PC-3 (cell line): ENCODE results near the gene H3-3A. TPM values are rescaled to one million over a fixed set of nuclear protein-coding genes. Genes with fewer than 3 reads are reported as not detected.

Source experiments
- ATAC-seq: fragments of 200-7000 bp; cut with Tn5 transposase; 2 replicates; pipeline ENCODE4 v1.9.1; 2020; ENCODE audit warnings: mild to moderate bottlenecking, moderate library complexity
- BruUV-seq: library from RNA; stranded (reverse); fragments of 400-500 nt; replicated peaks from 2 replicates; lab custom pipeline; 2021; lab: Mats Ljungman, UMichigan
- CTCF ChIA-PET: fragments of 300-600 bp; sonication (Branson Sonifier 250); formaldehyde crosslinking; loops from one replicate; lab custom pipeline; 2022; ENCODE audit warnings: antibody characterized with exemption; lab: Charles Lee
- POLR2A ChIA-PET: fragments of 300-600 bp; sonication (Branson Sonifier 250); formaldehyde crosslinking; loops from one replicate; lab custom pipeline; 2022; ENCODE audit warnings: antibody characterized with exemption; ENCODE audit not compliant: unreplicated experiment; lab: Charles Lee
- DNase-seq: peaks from one replicate; pipeline ENCODE4 v3.0.0-alpha.2; 2015
- H2AFZ ChIP-seq: fragments of 300-600 bp; sonication (generic); 2 replicates; pipeline ENCODE4 v1.6.0; 2016; ENCODE audit warnings: antibody characterized with exemption, low read length
- H3F3A ChIP-seq: fragments of 300-600 bp; sonication (generic); one replicate; pipeline ENCODE4 v1.6.0; 2017; ENCODE audit warnings: antibody characterized with exemption, low read length, control low read depth, mild to moderate bottlenecking; ENCODE audit not compliant: unreplicated experiment
- H3K27ac ChIP-seq: fragments of 300-600 bp; sonication (generic); 2 replicates; pipeline ENCODE4 v1.5.1; 2016; ENCODE audit warnings: mild to moderate bottlenecking, low read length
- H3K27me3 ChIP-seq: fragments of 300-600 bp; sonication (generic); 2 replicates; pipeline ENCODE4 v1.6.1; 2016; ENCODE audit warnings: low read length, mixed read lengths
- H3K36me3 ChIP-seq: fragments of 300-600 bp; sonication (generic); 2 replicates; pipeline ENCODE4 v1.6.1; 2016; ENCODE audit warnings: low read depth, mixed run types, low read length, mixed read lengths
- H3K4me1 ChIP-seq: fragments of 300-600 bp; sonication (generic); 2 replicates; pipeline ENCODE4 v1.5.1; 2016; ENCODE audit warnings: low read length; ENCODE audit not compliant: insufficient read depth
- H3K4me2 ChIP-seq: fragments of 300-600 bp; sonication (generic); 2 replicates; pipeline ENCODE4 v1.6.0; 2016; ENCODE audit warnings: low read length
- H3K4me3 ChIP-seq: fragments of 300-600 bp; sonication (generic); 2 replicates; pipeline ENCODE4 v1.5.1; 2016; ENCODE audit warnings: mild to moderate bottlenecking, low read length, mixed read lengths
- H3K79me2 ChIP-seq: fragments of 300-600 bp; sonication (generic); 2 replicates; pipeline ENCODE4 v1.6.1; 2017; ENCODE audit warnings: low read length, mixed read lengths
- H3K9ac ChIP-seq: fragments of 300-600 bp; sonication (generic); 2 replicates; pipeline ENCODE4 v1.6.0; 2016; ENCODE audit warnings: mild to moderate bottlenecking, low read length
- H3K9me2 ChIP-seq: fragments of 300-600 bp; sonication (generic); replicated peaks from 2 replicates; pipeline ENCODE4 v1.6.1; 2016; ENCODE audit warnings: mixed run types, low read length, mixed read lengths
- H3K9me3 ChIP-seq: fragments of 300-600 bp; sonication (generic); 2 replicates; pipeline ENCODE4 v1.6.1; 2016; ENCODE audit warnings: low read length, mixed read lengths
- H4K20me1 ChIP-seq: fragments of 300-600 bp; sonication (generic); 2 replicates; pipeline ENCODE4 v1.6.1; 2016; ENCODE audit warnings: low read length, mixed read lengths
- CTCF ChIP-seq: fragments of 300-600 bp; sonication (generic); conservative IDR thresholded peaks from 2 replicates; pipeline ENCODE4 v1.5.1; 2017; ENCODE audit warnings: antibody characterized with exemption, low read depth, mild to moderate bottlenecking, low read length
- EZH2 ChIP-seq: fragments of 300-600 bp; sonication (generic); IDR thresholded peaks from one replicate; pipeline ENCODE4 v1.6.1; 2017; ENCODE audit warnings: antibody characterized with exemption, mild to moderate bottlenecking, low read length; ENCODE audit not compliant: unreplicated experiment
- EZH2phosphoT487 ChIP-seq: fragments of 300-600 bp; sonication (generic); IDR thresholded peaks from 2 replicates; pipeline ENCODE4 v1.6.1; 2018; ENCODE audit warnings: mild to moderate bottlenecking, antibody characterized with exemption, low read length, borderline replicate concordance
- intact Hi-C: fragments of 100-400 bp; cut with micrococcal nuclease; formaldehyde crosslinking; loops from 2 replicates; pipeline ENCODE4 v1.9.0; 2023
- total RNA-seq: library from RNA; depleted of rRNA; stranded (reverse); fragments of >200 nt; gene quantifications from 2 replicates; pipeline ENCODE4 v1.2.3, GENCODE V29; 2014

The H3-3A gene
- total RNA-seq, 1 experiment from 2014 or later: 273 TPM

DNA sequence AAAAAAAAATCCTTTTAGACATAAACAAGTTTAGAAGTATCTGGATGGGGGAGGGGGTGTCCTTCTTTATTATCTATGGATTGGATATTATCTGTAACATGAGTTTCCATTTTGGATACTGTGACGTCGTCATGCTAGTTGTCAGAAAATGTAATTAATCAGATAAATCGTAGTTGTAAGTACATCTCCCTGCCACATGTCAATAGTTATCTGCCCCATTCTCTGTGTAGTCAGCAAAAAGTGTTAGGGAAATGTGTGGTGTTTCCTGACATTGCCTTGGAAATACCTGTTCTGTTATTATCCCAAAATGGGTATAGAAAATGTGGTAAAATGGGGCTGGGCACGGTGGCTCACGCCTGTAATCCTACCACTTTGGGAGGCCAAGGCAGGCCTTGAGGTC is 38.8 kb upstream of the H3-3A start:
- H3K27ac ChIP-seq: no peak overlapping the region
- no peak overlapping the region for H3K4me3 ChIP-seq
- H3F3A ChIP-seq: no peaks in the 10 kb centered on the region
- H4K20me1 ChIP-seq: no peaks in the 10 kb centered on the region
- DNase-seq (no peak), ATAC-seq (no peak)
- H3K9me2 ChIP-seq: no peaks in the 10 kb centered on the region
- CTCF ChIA-PET: no interaction called here
- no peaks in the 10 kb centered on the region for H3K27me3 ChIP-seq
- intact Hi-C loops: no loop called here
- no peak overlapping the region for H2AFZ ChIP-seq
- H3K9me3 ChIP-seq: no peaks in the 10 kb centered on the region
- H3K79me2 ChIP-seq: no peaks in the 10 kb centered on the region
- no peak overlapping the region for H3K9ac ChIP-seq
- no peak overlapping the region for H3K4me2 ChIP-seq
- no peaks in the 10 kb centered on the region for H3K36me3 ChIP-seq
- BruUV-seq: no TSS peak
- POLR2A ChIA-PET: no interaction called here
- H3K4me1 ChIP-seq: no peaks in the 10 kb centered on the region
- no peak for TF ChIP-seq EZH2
- no peak for TF ChIP-seq EZH2phosphoT487
- no peak for TF ChIP-seq CTCF

- no peak overlapping the region for H3K4me3 ChIP-seq
- ATAC-seq (no peak), DNase-seq (no peak)
- no peak overlapping the region for H3K9ac ChIP-seq
- H2AFZ ChIP-seq: no peak overlapping the region
- no peak overlapping the region for H3K27ac ChIP-seq
- H3F3A ChIP-seq: no peaks in the 10 kb centered on the region
- CTCF ChIA-PET: no interaction called here
- H3K9me2 ChIP-seq: no peaks in the 10 kb centered on the region
- no peaks in the 10 kb centered on the region for H3K9me3 ChIP-seq
- H3K4me1 ChIP-seq: no peaks in the 10 kb centered on the region
- H3K36me3 ChIP-seq: no peaks in the 10 kb centered on the region
- no peaks in the 10 kb centered on the region for H3K27me3 ChIP-seq
- H3K4me2 ChIP-seq: no peak overlapping the region
- H3K79me2 ChIP-seq: no peaks in the 10 kb centered on the region
- intact Hi-C loops: no loop called here
- POLR2A ChIA-PET: no interaction called here
- BruUV-seq: no TSS peak
- no peak for TF ChIP-seq EZH2
- no peak for TF ChIP-seq CTCF
- no peak for TF ChIP-seq EZH2phosphoT487
- no peaks in the 10 kb centered on the region for H4K20me1 ChIP-seq
Observed at GRCh38 chr1:226026833-226027232, 35.7 kb upstream of the H3-3A start.

DNA sequence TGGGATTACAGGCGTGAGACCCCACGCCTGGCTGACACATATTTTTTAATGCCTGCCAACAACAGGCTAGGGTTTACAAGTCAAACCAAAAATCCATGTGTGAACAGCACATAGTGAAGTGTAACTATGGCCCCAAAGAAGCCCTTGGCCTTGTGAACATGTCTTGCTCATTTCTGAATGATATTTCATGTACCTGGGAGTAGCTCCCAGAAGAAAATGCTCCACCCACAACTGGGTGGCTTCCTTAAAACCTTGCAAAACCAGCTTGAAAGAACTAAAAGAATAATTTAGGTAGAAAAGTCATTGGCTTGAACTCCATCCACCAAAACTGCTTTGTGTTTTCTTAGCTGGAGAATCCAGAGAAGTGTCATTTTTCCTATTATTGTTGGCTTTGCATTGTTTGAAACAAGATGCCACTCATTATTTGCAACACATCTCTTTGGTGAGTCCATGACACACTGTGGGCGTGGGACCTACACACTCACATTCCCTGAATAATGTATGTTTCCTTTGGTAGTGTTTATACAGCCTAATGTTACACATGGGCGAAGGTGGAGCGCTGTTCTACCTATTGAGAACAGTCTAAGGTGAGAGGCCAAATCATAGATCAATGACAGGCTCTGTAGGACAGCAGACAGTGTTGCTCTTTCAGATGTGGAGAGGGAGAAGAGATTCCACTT is 34.8 kb upstream of the H3-3A start:
- H4K20me1 ChIP-seq: no peaks in the 10 kb centered on the region
- H3K27me3 ChIP-seq: no peaks in the 10 kb centered on the region
- ChIA-PET POLR2A (interaction anchor here (0.5 kb wide), 1 partner anchor 250 kb away, joined by 3 read pairs; the partner anchor contains the start of gene SRP9), CTCF (no interaction called here)
- DNase-seq: peak; percentile 23
- no TSS peak for BruUV-seq
- no peak overlapping the region for H3K27ac ChIP-seq
- intact Hi-C loops: no loop called here
- no peak overlapping the region for H3K9ac ChIP-seq
- H2AFZ ChIP-seq: no peak overlapping the region
- H3K4me1 ChIP-seq: no peaks in the 10 kb centered on the region
- peak; percentile 40 for ATAC-seq
- no peak overlapping the region for H3K4me2 ChIP-seq
- no peaks in the 10 kb centered on the region for H3F3A ChIP-seq
- H3K4me3 ChIP-seq: no peak overlapping the region
- H3K9me2 ChIP-seq: no peaks in the 10 kb centered on the region
- TF ChIP-seq EZH2: no peak
- TF ChIP-seq EZH2phosphoT487: no peak
- no peak for TF ChIP-seq CTCF
- H3K79me2 ChIP-seq: no peaks in the 10 kb centered on the region
- H3K36me3 ChIP-seq: no peaks in the 10 kb centered on the region
- H3K9me3 ChIP-seq: no peaks in the 10 kb centered on the region
